Esophagus (tissue), 2 donors: ENCODE measurements around the gene RNF207. TPM values are rescaled to one million over a fixed set of nuclear protein-coding genes. Genes with fewer than 3 reads are reported as not detected.

Source experiments
- H3K27ac ChIP-seq, 2 donors: one replicate each; pipeline ENCODE4 v1.5.1; 2013; ENCODE audit warnings: low read depth in 2 of 2, mild to moderate bottlenecking in 2 of 2, inconsistent platforms in 1 of 2, low read length in 1 of 2, moderate library complexity in 1 of 2
- H3K27me3 ChIP-seq, 2 donors: one replicate each; pipeline ENCODE4 v1.6.1; 2013; ENCODE audit warnings: low read length in 2 of 2, control low read depth in 1 of 2, mild to moderate bottlenecking in 1 of 2; ENCODE audit not compliant: insufficient read depth in 2 of 2, control insufficient read depth in 1 of 2
- H3K36me3 ChIP-seq, 2 donors: one replicate each; pipeline ENCODE4 v1.6.1; 2013; ENCODE audit warnings: low read length in 1 of 2; ENCODE audit not compliant: control insufficient read depth in 2 of 2, insufficient read depth in 2 of 2
- H3K4me1 ChIP-seq, 2 donors: one replicate each; pipeline ENCODE4 v1.6.1; 2013; ENCODE audit warnings: low read length in 1 of 2; ENCODE audit not compliant: control insufficient read depth in 2 of 2, insufficient read depth in 2 of 2
- H3K4me3 ChIP-seq, 2 donors: one replicate each; pipeline ENCODE4 v1.5.1; 2013; ENCODE audit warnings: low read length in 2 of 2, mild to moderate bottlenecking in 2 of 2, low read depth in 1 of 2, moderate library complexity in 1 of 2
- H3K9me3 ChIP-seq, 2 donors: one replicate each; pipeline ENCODE4 v1.6.1; 2013; ENCODE audit warnings: mild to moderate bottlenecking in 2 of 2, low read depth in 1 of 2, low read length in 1 of 2, moderate library complexity in 1 of 2; ENCODE audit not compliant: control insufficient read depth in 2 of 2, insufficient read depth in 1 of 2
- WGBS, 2 donors: extraction: QIAGEN DNeasy Blood & Tissue Kit; methylation state at CpG; one replicate each; pipeline ENCODE4 v1.1.7; 2013; 5-methylcytosine and 5-hydroxymethylcytosine counted together
- polyA plus RNA-seq, 2 donors: library from polyadenylated mRNA; stranded (reverse); fragments of 200-250 nt; gene quantifications; one replicate each; pipeline ENCODE4 v1.2.3, GENCODE V29; 2013
- donor health status: healthy with polysubstance abuse.
- donor health status: Bipolar disorder and iron deficiency.

RNF207 gene
- polyA plus RNA-seq, 2 donors, result 17.0 to 68.0 TPM

DNA sequence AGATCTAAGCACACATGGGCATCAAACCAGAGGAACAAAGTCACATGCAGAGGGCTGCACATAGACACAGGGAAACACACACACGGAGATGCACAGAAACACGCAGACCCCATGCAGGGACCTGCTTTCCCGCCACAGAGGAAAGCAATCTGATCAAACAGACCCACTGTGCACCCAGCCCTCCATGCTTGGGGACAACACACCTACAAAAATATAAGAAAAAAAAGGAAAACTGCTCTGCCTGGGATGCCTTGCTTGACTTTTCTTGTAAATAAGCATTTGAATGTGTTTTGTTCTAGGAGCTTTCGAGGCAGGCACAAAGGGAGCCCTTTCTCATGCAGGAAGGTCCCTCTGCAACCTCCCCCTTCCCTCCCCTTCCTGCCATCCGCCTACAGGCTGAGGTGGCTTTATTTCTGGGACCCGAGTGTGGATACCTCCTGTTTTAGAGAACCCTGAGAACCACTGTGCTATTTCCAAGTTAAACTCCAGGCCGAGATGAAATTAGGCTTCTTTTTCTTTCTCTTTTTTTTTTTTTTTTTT lies 33.4 kb downstream of the RNF207 start:
- Histone ChIP-seq H3K27me3 (peaks cover 7 to 26% of the 10 kb centered on the region in 2 donors), H3K9me3 (no peaks in the 10 kb centered on the region), H3K27ac (no peak overlapping the region), H3K4me1 (peaks cover 6 to 10% of the 10 kb centered on the region in 2 donors), H3K36me3 (no peaks in the 10 kb centered on the region), H3K4me3 (no peak overlapping the region)
- WGBS, 2 donors, result 56 to 58% methylated on average over 7 of the region's 7 CpGs

GRCh38 chr1:6239950-6240768 lies 34.2 kb downstream of the RNF207 start:
- no peak overlapping the region for H3K27ac ChIP-seq
- no peak overlapping the region for H3K4me3 ChIP-seq
- no peaks in the 10 kb centered on the region for H3K9me3 ChIP-seq
- H3K27me3 ChIP-seq, result peaks cover 7 to 30% of the 10 kb centered on the region in 2 donors
- H3K36me3 ChIP-seq, result no peaks in the 10 kb centered on the region
- WGBS, 2 donors, result 57 to 74% methylated on average over 17 of the region's 17 CpGs
- H3K4me1 ChIP-seq, result peaks cover 4% of the 10 kb centered on the region in 2 donors

- H3K4me3 ChIP-seq, result no peak overlapping the region
- H3K36me3 ChIP-seq, result no peaks in the 10 kb centered on the region
Measured at GRCh38 chr1:6241107-6241886, 35.4 kb downstream of the RNF207 start.

GRCh38 chr1:6241887-6242740 lies 36.2 kb downstream of the RNF207 start:
- Histone ChIP-seq H3K4me1 (peaks cover 6 to 9% of the 10 kb centered on the region in 2 donors), H3K27ac (no peak overlapping the region), H3K27me3 (peaks cover 7 to 35% of the 10 kb centered on the region in 2 donors), H3K36me3 (no peaks in the 10 kb centered on the region), H3K9me3 (no peaks in the 10 kb centered on the region), H3K4me3 (peak overlapping the region in 1 of 2 donors; percentile 17)
- 1 to 2% methylated on average over 76 to 99 of the region's 99 CpGs for WGBS, 2 donors

More at GRCh38 chr1:6241107-6241886, 35.4 kb downstream of the RNF207 start:
- Histone ChIP-seq H3K9me3 (no peaks in the 10 kb centered on the region), H3K27ac (no peak overlapping the region), H3K27me3 (peaks cover 7 to 35% of the 10 kb centered on the region in 2 donors), H3K4me1 (peaks cover 6 to 9% of the 10 kb centered on the region in 2 donors)
- 32 to 33% methylated on average over 33 of the region's 33 CpGs for WGBS, 2 donors

DNA sequence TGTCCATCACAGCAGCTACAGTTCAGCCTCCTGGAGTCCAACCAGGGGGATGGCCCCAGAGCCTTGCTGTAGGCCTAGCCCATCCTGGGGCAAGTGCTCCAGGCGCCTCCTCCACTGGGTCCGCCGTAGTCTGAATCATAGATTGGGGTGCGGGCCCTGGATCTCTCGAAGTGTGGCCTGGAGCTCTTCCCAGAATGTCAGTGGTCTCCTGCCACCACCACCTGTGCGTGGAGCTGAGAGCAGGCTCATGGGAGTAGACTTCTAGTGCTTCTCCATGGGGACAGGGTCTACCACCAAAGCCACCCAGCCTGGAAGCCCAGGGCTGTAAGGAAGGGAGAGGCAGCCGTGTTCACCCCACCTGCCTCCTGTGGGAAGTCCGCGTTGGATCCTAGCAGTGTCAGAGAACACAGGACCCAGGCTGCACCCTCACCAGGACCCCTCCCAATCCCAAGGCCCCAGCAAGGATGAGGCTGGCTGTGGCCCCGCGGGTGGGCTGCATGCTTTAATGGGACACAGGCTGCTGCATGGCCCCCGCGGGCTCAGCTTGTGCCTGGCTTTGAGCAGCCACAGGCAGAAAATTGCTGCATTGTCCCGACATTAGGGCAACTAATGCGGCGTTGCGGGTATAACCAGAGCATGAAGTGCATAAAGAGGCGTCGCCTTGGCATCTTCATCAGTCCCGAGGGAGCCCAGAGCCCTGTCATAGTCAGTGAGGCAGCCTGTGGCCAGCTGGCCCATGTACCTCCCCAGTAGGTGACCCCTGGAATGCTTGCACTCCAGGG lies 37.3 kb downstream of the RNF207 start:
- 25 to 28% methylated on average over 20 of the region's 20 CpGs for WGBS, 2 donors
- H3K36me3 ChIP-seq, result no peaks in the 10 kb centered on the region
- no peak overlapping the region for H3K4me3 ChIP-seq
- H3K4me1 ChIP-seq, result peaks cover 6 to 9% of the 10 kb centered on the region in 2 donors
- no peaks in the 10 kb centered on the region for H3K9me3 ChIP-seq
- peaks cover 7 to 35% of the 10 kb centered on the region in 2 donors for H3K27me3 ChIP-seq
- H3K27ac ChIP-seq, result no peak overlapping the region

- Histone ChIP-seq H3K4me1 (peaks cover 6 to 12% of the 10 kb centered on the region in 2 donors), H3K36me3 (no peaks in the 10 kb centered on the region), H3K27me3 (peaks cover 7 to 35% of the 10 kb centered on the region in 2 donors), H3K4me3 (no peak within 1 kb of the TSS), H3K9me3 (no peaks in the 10 kb centered on the region), H3K27ac (no peak within 1 kb of the TSS)
- WGBS, 2 donors, result 5 to 8% methylated on average over 15 to 16 of the region's 16 CpGs
Measured at GRCh38 chr1:6243993-6244392, 38.1 kb downstream of the RNF207 start, which contains the start of gene HES3. Gene HES3, plus strand, starts transcription at chr1:6244179. Its CDS starts 187 bp downstream, at chr1:6244366.

DNA sequence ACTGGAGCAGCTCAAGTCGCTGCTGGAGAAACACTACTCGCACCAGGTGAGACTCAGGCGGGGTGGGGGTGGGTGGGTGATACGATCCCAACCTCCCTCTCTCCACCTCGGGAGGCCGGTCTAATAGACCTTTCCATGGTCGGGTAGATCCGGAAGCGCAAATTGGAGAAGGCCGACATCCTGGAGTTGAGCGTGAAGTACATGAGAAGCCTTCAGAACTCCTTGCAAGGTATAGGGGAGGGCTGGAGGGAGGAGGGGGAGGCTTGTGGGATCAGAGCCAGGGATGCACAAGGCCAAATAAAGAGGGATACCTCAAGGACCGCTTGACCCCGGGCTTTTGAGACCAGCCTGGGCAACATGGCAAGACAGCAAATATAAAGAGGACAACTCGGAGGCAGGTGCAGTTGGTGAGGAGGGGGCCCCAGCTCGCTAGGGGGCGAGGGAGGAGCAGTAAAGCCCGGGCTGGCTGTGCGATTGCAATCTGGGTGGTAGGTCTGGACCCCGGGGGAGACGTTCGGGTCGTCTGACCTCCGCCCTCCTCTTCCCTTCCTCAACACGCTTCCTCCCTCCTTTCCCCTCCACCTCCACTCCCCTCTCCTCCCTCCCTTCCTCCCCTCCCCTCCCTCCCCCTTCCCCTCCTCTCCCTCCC lies 38.6 kb downstream of the RNF207 start:
- WGBS, 2 donors, result 4% methylated on average over 16 to 24 of the region's 24 CpGs
- Histone ChIP-seq H3K27ac (no peak overlapping the region), H3K4me1 (peaks cover 6 to 16% of the 10 kb centered on the region in 2 donors), H3K9me3 (no peaks in the 10 kb centered on the region), H3K27me3 (peaks cover 7 to 35% of the 10 kb centered on the region in 2 donors), H3K36me3 (no peaks in the 10 kb centered on the region), H3K4me3 (no peak overlapping the region)

- H3K27me3 ChIP-seq, result peaks cover 7 to 35% of the 10 kb centered on the region in 2 donors
Measured at GRCh38 chr1:6245086-6245868, 39.4 kb downstream of the RNF207 start.

More at GRCh38 chr1:6245086-6245868, 39.4 kb downstream of the RNF207 start:
- Histone ChIP-seq H3K9me3 (no peaks in the 10 kb centered on the region), H3K27ac (no peak overlapping the region), H3K4me3 (no peak overlapping the region), H3K4me1 (peaks cover 12 to 16% of the 10 kb centered on the region in 2 donors), H3K36me3 (no peaks in the 10 kb centered on the region)
- WGBS, 2 donors, result 2% methylated on average over 36 to 79 of the region's 79 CpGs
